MM.1S (cell line): ENCODE data around the gene SARNP.
A peak's percentile ranks its signal among the peaks of the same experiment; 100 is the strongest.

Source experiments
- DNase-seq: peaks from one replicate; pipeline ENCODE4 v3.0.0-alpha.2; 2015
- H2AFZ ChIP-seq: fragments of 300-600 bp; sonication (generic); 2 replicates; pipeline ENCODE4 v1.6.0; 2016; ENCODE audit warnings: antibody characterized with exemption, low read length
- H3F3A ChIP-seq: fragments of 300-600 bp; sonication (generic); 2 replicates; pipeline ENCODE4 v1.6.1; 2016; ENCODE audit warnings: mild to moderate bottlenecking, antibody characterized with exemption, low read length, moderate library complexity, mixed read lengths; ENCODE audit not compliant: insufficient read depth
- H3K27ac ChIP-seq: fragments of 300-600 bp; sonication (generic); 2 replicates; pipeline ENCODE4 v1.5.1; 2016; ENCODE audit warnings: mild to moderate bottlenecking, low read length
- H3K27me3 ChIP-seq: fragments of 300-600 bp; sonication (generic); replicated peaks from 2 replicates; pipeline ENCODE4 v1.6.0; 2016; ENCODE audit warnings: low read length; ENCODE audit not compliant: insufficient read depth
- H3K36me3 ChIP-seq: fragments of 300-600 bp; sonication (generic); replicated peaks from 2 replicates; pipeline ENCODE4 v1.6.1; 2016; ENCODE audit warnings: mild to moderate bottlenecking, low read length, mixed read lengths; ENCODE audit not compliant: insufficient read depth
- H3K4me1 ChIP-seq: fragments of 300-600 bp; sonication (generic); 2 replicates; pipeline ENCODE4 v1.6.1; 2016; ENCODE audit warnings: low read length, mixed read lengths
- H3K4me2 ChIP-seq: fragments of 300-600 bp; sonication (generic); 2 replicates; pipeline ENCODE4 v1.6.0; 2016; ENCODE audit warnings: low read depth, low read length
- H3K4me3 ChIP-seq: fragments of 300-600 bp; sonication (generic); 2 replicates; pipeline ENCODE4 v1.5.1; 2016; ENCODE audit warnings: low read length, mixed read lengths
- H3K79me2 ChIP-seq: fragments of 300-600 bp; sonication (generic); 2 replicates; pipeline ENCODE4 v1.6.1; 2016; ENCODE audit warnings: mixed run types, low read length, mixed read lengths
- H3K9ac ChIP-seq: fragments of 300-600 bp; sonication (generic); 2 replicates; pipeline ENCODE4 v1.6.1; 2016; ENCODE audit warnings: low read length, mixed read lengths
- H3K9me2 ChIP-seq: fragments of 300-600 bp; sonication (generic); replicated peaks from 2 replicates; pipeline ENCODE4 v1.6.1; 2016; ENCODE audit warnings: mild to moderate bottlenecking, low read length, mixed read lengths; ENCODE audit not compliant: insufficient read depth
- H3K9me3 ChIP-seq: fragments of 300-600 bp; sonication (generic); replicated peaks from 2 replicates; pipeline ENCODE4 v1.6.1; 2016; ENCODE audit warnings: mild to moderate bottlenecking, low read length, mixed read lengths; ENCODE audit not compliant: insufficient read depth
- H4K20me1 ChIP-seq: fragments of 300-600 bp; sonication (generic); 2 replicates; pipeline ENCODE4 v1.6.1; 2016; ENCODE audit warnings: mild to moderate bottlenecking, low read length, moderate library complexity, mixed read lengths; ENCODE audit not compliant: insufficient read depth
- EZH2 ChIP-seq: fragments of 300-600 bp; sonication (generic); optimal IDR thresholded peaks from 2 replicates; pipeline ENCODE3; 2017; ENCODE audit warnings: low read depth, mild to moderate bottlenecking, antibody characterized with exemption, low read length, mixed read lengths
- EZH2phosphoT487 ChIP-seq: fragments of 300-600 bp; sonication (generic); IDR thresholded peaks from 2 replicates; pipeline ENCODE4 v1.6.1; 2018; ENCODE audit warnings: antibody characterized with exemption, low read length
- TF ChIP-seq, protein P1 (sequence below): fragments of 300-600 bp; sonication (generic); IDR thresholded peaks from 2 replicates; pipeline ENCODE4 v1.5.1; 2016; ENCODE audit warnings: antibody characterized with exemption, low read length, mixed read lengths

SARNP gene

DNA sequence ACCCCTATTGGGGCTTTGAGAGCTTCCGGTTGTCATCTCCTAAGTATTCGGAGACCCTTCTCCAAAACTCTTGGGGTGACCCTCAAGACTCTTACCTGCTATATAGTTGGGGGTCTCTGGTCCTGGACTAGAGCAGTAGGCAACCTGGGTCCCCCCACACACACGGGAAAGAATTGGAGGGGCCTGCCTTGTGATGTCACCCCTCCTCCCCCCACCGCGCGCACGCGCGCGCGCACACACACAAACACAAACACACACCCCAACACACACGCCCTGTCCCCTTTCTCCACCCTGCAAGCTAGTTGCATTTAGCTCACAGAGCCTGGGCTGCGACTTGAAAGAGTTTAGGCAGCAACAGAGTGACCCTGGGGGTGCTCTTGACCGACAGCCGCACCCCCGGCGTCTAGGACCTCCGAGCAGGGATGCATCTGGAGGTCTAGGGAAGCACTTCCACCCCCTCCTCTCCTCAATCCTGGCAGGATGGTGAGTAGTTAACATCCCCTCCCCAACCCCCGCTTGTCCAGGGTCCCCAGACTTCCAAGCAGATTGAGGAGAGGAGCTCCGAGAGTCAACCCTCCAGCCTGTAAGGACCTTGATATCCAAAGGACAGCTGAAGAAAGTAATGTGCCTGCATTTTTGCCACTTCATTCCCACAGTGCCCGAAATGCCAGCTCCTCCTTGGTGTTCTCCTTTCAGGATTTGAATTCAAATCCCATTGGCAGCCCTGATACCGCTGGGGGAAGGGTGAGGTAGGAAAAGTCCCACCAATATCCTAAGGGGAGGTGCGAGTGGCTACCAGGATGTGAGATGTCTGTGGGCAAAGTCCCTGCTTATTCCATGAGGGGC, 13.3 kb upstream of the SARNP start:
- Histone ChIP-seq H3K9me3 (no peaks in the 10 kb centered on the region), H4K20me1 (no peaks in the 10 kb centered on the region), H3K79me2 (peaks cover 31% of the 10 kb centered on the region), H3K27ac (no peak overlapping the region), H3K27me3 (no peaks in the 10 kb centered on the region), H3F3A (peaks cover 15% of the 10 kb centered on the region), H3K9me2 (no peaks in the 10 kb centered on the region), H3K9ac (peak overlapping the region; percentile 85; the same call in 1 of the 2 replicates), H3K4me2 (peak overlapping the region; percentile 98), H3K36me3 (no peaks in the 10 kb centered on the region), H3K4me1 (peaks cover 18% of the 10 kb centered on the region), H3K4me3 (peak overlapping the region; percentile 96), H2AFZ (peak overlapping the region; percentile 95)
- TF ChIP-seq, protein P1, sequence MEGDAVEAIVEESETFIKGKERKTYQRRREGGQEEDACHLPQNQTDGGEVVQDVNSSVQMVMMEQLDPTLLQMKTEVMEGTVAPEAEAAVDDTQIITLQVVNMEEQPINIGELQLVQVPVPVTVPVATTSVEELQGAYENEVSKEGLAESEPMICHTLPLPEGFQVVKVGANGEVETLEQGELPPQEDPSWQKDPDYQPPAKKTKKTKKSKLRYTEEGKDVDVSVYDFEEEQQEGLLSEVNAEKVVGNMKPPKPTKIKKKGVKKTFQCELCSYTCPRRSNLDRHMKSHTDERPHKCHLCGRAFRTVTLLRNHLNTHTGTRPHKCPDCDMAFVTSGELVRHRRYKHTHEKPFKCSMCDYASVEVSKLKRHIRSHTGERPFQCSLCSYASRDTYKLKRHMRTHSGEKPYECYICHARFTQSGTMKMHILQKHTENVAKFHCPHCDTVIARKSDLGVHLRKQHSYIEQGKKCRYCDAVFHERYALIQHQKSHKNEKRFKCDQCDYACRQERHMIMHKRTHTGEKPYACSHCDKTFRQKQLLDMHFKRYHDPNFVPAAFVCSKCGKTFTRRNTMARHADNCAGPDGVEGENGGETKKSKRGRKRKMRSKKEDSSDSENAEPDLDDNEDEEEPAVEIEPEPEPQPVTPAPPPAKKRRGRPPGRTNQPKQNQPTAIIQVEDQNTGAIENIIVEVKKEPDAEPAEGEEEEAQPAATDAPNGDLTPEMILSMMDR = no peak
- TF ChIP-seq EZH2phosphoT487 = no peak
- TF ChIP-seq EZH2 = no peak
- DNase-seq = no peak

DNA sequence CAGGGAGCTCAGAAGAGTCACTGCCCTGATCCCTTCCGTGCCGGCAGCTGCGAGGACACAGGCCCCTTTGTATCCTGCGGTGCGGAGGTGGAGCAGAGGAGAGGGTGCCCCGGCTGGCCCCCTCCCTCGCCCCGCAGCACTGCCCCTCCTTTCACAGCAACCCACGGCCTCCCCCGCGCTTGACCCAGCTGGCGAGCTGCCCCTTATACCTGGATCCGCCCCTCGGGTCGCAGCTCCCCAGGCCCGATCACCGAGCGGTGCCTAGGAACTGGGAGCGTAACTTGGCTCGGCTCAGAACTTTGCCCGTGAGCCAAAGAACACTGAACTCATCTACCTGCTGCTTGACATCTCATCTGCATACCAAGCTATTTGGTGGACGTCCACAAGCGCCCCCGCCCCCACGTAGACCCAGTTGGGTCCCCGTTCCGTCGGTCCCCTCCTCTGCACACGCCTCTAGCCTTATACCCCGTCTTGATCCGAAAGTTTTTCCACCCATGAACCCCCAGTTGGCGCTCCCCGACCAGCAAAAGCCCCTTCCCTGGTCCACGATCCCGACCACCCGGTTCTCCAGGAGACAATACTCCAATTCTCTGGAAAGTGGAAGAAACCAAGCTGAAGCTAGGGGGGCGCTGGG, 12.6 kb upstream of the SARNP start:
- Histone ChIP-seq H3K9me3 (no peaks in the 10 kb centered on the region), H3K79me2 (peaks cover 33% of the 10 kb centered on the region), H3F3A (peaks cover 15% of the 10 kb centered on the region), H3K4me3 (peak overlapping the region; percentile 96), H2AFZ (peak overlapping the region; percentile 95), H3K9ac (peak overlapping the region; percentile 85), H3K4me2 (peak overlapping the region; percentile 98), H3K36me3 (no peaks in the 10 kb centered on the region), H3K27me3 (no peaks in the 10 kb centered on the region), H4K20me1 (no peaks in the 10 kb centered on the region), H3K4me1 (peaks cover 18% of the 10 kb centered on the region), H3K9me2 (no peaks in the 10 kb centered on the region), H3K27ac (peak overlapping the region; percentile 35; the same call in 1 of the 2 replicates)
- TF ChIP-seq, protein P1 = no peak
- no peak for TF ChIP-seq EZH2phosphoT487
- TF ChIP-seq EZH2 = no peak
- no peak for DNase-seq

DNA sequence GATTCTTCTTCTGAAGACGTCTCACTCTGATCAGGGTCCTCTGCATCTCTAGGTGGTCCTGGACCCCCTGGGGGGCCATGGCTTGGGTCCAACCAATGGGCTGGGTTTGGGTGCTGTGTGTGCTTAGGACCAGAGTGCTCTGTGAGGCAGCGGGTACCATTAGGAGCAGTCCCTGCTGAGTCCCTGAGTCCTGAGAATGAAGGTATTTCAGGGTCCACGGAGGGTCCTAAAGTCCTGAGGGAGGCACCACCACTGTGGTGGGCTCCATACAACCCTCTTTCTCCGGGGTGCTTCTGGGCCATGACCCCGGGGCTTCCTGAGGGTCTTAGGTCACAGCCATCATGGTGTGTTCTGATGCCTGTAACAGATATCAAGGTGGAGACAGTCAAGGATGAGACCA, 10.8 kb upstream of the SARNP start:
- peaks cover 18% of the 10 kb centered on the region for H3K4me1 ChIP-seq
- H3K4me2 ChIP-seq = peak overlapping the region; percentile 75
- peaks cover 15% of the 10 kb centered on the region for H3F3A ChIP-seq
- H3K4me3 ChIP-seq = peak overlapping the region; percentile 96; the same call in 1 of the 2 replicates
- DNase-seq = no peak
- peaks cover 33% of the 10 kb centered on the region for H3K79me2 ChIP-seq
- H2AFZ ChIP-seq = no peak overlapping the region
- H3K36me3 ChIP-seq = no peaks in the 10 kb centered on the region
- no peaks in the 10 kb centered on the region for H3K9me3 ChIP-seq
- TF ChIP-seq EZH2 (no peak), EZH2phosphoT487 (no peak)
- TF ChIP-seq, protein P1 = no peak
- no peaks in the 10 kb centered on the region for H3K27me3 ChIP-seq
- no peaks in the 10 kb centered on the region for H3K9me2 ChIP-seq
- no peaks in the 10 kb centered on the region for H4K20me1 ChIP-seq
- no peak overlapping the region for H3K27ac ChIP-seq
- H3K9ac ChIP-seq = no peak overlapping the region
